HG02642 (cell line): ENCODE data around the gene ACTN4.

Source experiments
- ATAC-seq: cut with Tn5 transposase; IDR thresholded peaks from one replicate; pipeline ENCODE4 v1.9.1; 2021; ENCODE audit warnings: mild to moderate bottlenecking; ENCODE audit not compliant: unreplicated experiment, poor library complexity

The ACTN4 gene

DNA sequence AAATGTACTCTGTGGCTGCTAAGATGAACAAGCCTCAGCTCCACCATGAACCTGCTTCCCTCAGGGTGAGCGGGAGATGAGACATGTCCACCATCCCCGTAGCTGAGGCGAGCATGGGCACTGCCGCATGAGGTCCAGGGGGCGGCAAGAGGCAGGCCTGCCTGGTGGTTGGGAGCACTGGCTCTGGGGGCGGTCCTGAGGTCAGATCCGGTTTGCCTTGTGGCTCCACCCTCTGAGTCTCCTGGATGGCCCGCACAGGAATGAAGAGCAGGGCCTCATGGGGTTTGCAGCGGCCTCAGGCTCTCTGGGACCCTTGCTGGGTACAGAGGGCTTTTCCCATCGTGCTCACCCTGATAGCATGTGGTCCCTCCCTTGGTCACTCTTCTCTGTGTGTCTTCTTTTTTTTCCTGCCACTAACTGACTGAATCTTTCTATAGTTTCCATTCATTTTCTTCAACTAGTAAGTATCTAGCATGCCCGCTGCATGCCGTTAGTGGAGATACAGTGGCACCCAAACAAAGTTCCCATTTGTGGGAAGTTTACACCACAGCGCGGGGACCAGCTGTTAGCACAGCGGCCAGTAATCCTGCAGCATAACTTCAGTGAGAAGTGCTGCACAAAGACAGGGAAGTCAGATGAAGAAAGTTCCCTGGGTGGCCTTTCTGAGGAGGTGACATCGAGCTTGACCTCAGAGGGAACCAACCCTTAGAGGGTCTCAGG is 59.5 kb downstream of the ACTN4 start:
- ATAC-seq = no peak

- ATAC-seq = no peak
Measured at GRCh38 chr19:38707512-38708114, 60.2 kb downstream of the ACTN4 start.

DNA sequence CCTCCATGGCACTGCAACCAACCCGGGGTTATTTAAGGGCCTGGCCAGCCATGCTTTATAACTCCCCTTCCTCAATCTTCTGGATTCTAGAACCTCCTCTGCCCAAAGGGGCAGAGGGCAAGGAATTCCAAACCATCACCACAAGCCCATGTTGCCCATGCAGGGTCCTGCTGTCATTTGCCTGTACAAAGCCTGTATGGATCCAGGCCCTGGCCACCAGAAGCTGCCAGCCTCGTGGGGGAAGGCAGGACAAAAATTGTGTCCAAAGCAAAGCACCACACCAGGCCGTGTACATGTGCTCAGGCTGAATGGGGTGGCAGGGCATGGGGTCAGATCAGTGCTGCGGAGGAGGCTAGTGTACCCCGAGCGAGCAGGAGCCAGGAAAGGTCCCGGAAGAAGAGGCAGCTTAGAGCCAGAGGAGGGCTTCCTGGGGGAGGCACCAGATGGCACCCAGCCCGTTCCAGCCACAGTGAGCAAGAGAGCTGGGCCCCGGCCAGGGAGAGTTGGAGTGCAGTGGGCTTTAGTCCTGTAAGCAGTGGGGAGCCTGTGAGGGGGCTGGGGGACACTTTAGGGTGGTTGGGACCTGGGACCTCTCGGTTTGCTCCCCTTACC is 61.1 kb downstream of the ACTN4 start:
- ATAC-seq = no peak

DNA sequence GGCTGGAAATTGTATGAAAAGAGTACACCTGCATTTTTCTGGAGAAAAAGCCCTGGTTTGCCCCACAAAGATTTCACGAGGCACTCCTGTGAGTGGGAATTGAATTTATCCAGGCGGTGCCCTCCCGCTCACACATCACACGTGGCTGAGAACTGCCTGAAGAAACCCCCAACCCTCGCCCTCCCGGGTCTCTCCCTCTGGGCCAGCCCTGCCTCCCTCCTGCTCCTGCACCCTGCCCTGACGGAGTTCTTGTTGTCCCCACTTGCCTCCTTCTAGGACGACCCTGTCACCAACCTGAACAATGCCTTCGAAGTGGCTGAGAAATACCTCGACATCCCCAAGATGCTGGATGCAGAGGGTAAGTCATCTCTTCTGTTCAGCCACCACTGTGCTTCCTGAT is 61.7 kb downstream of the ACTN4 start:
- ATAC-seq = no peak

DNA sequence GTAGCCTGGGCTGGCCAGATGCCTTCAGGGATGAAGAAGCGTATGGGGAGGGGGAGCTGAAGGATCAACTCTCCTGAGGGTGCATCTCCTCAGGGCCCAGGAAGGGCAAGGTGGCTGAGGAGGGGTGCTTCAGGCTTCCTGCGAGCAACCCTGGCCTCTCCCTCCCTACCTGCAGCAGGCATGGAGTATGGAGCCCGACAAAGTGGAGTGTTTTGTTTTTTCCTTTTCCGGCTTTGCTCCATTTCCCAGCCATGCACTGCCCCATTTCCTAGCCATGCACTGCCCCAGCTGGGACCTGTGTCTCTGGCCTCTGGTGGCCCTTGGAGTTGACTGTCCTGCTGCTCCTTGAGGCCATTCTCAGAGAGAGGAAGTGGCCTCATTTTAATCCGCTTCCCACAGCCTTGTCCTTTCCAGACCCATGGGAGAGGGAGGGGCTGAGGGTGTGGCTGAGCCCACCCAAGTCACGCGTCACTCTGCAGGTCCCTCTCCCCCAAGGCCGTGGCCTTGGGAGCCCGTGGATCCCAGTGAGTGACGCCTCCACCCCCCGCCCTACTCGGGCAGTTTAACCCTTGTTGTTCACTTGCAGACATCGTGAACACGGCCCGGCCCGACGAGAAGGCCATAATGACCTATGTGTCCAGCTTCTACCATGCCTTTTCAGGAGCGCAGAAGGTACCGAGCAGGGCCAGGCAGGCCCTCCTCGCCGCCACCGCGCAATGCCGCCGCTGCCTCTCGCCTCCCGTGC is 62.4 kb downstream of the ACTN4 start:
- no peak for ATAC-seq

- no peak for ATAC-seq
Measured at GRCh38 chr19:38710416-38710702, 62.9 kb downstream of the ACTN4 start.

DNA sequence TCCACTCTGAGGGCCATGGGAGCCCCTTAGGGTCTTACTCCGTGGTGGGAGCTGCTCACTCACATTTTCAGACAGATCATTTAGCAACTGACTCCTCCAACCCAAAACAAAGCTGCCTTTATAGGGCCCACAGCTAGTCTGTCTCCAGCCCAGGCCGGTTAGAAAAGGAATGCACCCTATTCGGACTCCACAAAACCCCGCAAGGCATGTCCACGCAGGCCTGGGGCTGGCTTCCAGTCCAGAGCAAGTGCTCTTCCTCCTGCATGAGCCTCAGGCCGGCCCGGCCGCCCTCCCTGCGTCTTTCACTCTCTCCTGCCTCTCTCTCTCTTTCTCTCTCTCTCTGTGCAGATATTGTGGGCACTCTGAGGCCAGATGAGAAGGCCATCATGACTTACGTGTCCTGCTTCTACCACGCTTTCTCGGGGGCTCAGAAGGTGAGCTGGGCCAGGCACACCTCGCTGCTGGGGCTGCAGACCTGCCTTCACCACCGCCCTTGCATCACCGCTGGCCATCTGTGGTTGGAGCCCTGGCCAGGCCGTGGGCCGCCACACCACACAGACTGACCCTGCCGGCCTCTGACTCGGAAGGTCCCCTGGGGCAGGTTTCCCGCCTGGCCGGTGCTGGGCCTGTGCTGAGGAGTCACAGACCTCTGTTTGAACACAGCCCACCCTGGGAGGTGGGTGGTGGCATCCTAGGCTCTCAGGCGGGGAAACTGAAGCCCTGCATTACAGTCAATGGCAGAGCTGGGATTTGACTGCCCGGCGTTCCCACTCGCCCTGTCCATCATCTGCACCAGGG is 63.7 kb downstream of the ACTN4 start:
- no peak for ATAC-seq

DNA sequence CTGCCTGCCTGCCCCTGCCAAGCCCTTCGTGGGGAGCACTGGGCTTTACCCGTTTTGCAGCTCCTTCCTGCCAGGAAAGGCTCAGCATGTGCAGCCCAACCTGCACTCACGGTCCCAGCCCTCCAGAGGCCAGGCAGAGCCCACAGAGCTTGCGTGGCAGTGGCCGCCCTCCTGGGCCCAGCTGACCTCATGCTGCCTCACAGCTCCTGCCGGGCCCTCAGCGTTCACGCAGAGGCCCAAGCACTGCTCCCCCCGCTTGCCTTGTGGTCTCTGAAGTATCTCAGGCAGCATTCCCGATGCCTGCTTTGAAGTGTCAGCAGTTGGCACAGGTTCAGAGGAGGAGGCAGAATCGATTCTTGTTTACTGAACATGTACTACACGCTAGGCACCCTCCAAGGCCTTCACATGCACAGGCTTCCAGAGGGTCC is 64.3 kb downstream of the ACTN4 start:
- ATAC-seq = no peak

DNA sequence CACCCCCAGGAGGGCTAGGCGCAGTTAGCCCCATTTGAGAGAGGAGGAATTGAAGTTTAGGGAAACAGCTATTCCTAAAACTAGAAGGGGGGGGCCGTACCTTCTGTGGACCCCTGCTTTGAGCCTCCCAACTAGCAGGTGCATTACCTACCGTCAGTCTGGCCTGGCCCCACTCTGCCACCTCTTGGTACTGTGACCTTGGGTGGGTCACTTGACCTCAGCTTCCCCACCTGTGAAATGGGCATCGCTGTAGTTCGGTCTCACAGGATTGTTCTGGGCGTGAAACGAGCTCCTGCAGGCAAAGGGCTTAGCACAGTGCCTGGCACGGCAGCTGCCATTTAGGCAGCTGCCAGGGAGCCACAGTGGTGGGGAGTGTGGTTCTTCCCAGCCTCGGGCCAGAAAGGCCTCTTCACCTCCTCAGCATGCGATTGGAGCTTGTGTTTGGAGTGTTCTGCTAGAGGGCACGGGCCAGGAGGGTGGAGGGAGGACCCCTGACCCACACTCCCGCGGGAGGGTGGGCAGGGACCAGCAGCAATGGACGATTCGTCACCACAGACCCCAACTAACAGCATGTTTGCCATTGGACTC is 64.8 kb downstream of the ACTN4 start:
- ATAC-seq = no peak

DNA sequence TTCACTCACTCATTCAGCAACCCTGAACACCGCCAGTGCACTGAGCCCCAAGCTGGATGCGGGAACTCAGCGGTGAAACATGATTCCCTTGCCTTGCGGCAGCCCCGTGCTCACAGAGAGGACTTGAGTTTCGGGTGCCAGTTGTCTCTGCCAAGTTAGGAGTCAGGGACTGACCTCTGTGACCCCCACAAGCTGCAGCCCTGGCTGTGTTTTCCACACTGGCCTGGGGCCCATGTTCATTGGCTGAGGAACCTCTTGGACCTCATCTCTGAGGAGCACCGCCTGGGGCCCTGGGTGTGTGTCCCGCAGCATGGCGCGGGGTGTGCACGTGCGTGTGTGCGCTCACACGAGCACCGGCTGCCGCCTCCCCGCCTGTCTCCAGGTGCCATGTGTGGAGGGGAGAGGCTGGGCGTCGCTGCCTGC is 65.8 kb downstream of the ACTN4 start:
- ATAC-seq = no peak

- ATAC-seq = no peak
Measured at GRCh38 chr19:38713865-38714264, 66.4 kb downstream of the ACTN4 start.

DNA sequence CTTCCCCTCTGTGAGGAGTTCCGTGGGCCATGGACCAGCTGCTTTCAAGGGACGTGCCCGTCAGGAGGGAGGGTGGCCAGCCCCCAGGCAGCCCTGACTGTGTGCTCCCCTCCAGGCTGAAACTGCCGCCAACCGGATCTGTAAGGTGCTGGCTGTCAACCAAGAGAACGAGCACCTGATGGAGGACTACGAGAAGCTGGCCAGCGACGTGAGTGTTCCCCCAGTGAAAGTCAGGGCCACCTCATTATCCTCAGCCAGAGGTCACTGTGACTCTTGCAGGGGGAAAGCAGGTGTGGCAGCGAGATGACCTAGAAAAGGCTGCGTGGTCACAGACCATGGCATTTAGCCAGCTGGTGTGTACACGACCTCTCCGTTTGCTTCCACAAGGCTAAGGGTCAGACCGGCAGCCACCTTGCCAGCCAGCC is 66.9 kb downstream of the ACTN4 start:
- no peak for ATAC-seq

GRCh38 chr19:38715555-38715954 is 68.1 kb downstream of the ACTN4 start:
- ATAC-seq = no peak

- no peak for ATAC-seq
Measured at GRCh38 chr19:38717051-38717450, 69.6 kb downstream of the ACTN4 start.

- no peak for ATAC-seq
Measured at GRCh38 chr19:38717855-38718254, 70.4 kb downstream of the ACTN4 start.

DNA sequence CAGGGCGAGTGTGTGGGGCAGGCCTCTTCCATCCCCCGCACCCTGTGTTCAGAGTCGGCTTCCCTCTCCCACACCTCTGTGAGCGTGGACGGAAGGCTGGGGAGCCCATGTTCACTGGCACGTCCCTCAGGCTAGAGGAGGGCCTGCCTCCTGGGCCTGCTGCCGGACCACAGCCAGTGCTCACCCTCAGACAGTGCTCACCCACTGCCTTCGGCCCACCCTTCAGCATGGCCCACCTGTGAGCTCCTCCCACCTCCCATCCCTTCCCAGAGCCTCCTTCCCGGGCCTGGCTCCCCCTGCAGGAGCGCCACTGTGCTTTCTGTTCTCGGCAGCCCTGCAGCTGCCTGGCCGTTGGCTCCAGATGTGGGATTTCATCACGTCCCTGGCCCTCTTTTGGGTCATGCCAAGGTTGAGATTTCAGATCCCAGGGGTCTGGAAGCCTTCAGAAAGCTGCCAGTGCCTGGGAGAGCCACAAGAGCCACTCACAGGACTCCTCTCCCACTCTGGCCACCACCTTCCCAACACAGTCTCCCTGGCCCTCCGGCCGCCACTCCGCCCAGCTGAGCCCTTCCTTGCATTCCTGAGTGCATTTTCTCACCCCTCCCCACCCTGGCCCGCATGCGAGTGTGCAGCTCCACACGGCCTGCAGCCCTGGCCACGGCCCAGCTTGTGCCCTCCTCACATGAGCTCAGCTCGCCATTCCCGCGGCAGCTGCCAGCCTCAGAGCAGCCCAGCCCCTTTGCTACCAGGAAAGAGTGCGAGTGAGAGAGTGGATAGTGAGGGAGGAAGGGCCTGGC is 71.5 kb downstream of the ACTN4 start:
- ATAC-seq = no peak

GRCh38 chr19:38719761-38720558 is 72.5 kb downstream of the ACTN4 start:
- no peak for ATAC-seq

DNA sequence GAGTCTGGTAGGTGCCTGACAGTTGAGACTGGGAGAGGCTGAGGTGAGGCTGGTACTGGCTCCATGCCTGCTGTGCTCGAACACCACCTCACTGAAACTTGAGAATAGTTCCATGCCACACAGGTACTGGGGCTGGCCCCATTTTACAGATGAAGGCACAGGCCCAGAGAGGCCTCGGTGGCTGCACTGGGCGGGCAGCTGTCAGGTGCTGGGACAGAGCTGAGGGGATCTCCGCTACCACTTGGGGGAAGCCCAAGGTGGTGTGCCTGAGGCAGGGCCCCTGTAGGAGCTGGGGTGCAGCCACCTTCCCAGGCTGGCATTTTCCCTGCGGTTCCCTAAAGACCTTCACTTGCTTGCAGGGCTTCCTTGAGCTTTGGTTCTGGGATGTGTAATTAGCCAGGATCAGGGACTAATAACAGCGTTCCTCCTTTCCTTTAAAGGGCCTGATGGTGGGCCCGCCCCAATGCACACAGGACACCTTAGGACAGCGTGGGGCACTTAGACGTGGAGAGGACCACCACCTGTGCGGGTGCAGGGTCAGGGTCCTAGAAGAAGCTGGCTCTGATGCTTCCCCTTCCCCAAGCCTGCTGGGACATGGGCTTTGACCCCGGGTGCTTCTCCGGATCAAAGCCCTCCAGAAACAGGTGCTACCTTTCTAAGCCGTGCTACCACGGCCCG is 73.2 kb downstream of the ACTN4 start:
- no peak for ATAC-seq
